ENCODE measurements around the gene JAK2.
"Not testable (repeated sequence)": the region's sequence is repeated elsewhere in the genome, so short reads cannot be mapped to it uniquely, and the experiment has no call there.

Gene JAK2

DNA sequence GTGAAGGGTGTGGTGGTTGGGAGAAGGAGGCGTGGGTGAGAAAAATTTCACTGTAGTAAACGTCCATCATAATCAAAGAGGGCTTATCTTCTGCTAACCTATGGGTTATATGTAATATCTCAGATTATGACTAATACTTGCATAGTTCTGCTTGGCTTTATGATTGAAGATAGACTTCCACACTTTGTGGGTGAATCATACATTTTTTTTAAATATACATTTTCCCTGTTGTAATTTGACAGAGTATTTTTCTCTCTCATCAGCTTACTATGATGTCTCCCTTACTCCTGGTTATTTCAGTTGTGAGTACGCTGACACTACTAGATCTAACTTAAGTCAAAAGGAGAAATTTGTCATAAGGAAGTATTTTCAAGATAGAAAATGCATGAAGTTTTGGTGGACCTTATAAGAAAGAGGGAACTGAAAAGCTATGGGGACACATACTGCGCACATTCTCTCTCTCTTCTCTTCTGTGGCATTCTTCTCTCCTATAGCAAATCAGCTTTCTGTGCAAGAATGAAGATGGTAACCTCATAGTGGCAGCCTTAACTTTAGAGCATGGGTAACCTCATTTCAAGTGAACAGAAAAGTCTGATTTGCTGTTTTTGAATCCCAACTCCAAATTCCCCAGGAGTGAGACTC, 4.9 kb upstream of the JAK2 start:
- DNase-seq (ENCODE audit: low read depth): peak; percentile 14

- no peak for DNase-seq (ENCODE audit: low read depth)
Observed at GRCh38 chr9:4982721-4983482, 2.2 kb upstream of the JAK2 start.

GRCh38 chr9:4983601-4984165, 1.4 kb upstream of the JAK2 start:
- peak; percentile 15 for DNase-seq (ENCODE audit: low read depth)

DNA sequence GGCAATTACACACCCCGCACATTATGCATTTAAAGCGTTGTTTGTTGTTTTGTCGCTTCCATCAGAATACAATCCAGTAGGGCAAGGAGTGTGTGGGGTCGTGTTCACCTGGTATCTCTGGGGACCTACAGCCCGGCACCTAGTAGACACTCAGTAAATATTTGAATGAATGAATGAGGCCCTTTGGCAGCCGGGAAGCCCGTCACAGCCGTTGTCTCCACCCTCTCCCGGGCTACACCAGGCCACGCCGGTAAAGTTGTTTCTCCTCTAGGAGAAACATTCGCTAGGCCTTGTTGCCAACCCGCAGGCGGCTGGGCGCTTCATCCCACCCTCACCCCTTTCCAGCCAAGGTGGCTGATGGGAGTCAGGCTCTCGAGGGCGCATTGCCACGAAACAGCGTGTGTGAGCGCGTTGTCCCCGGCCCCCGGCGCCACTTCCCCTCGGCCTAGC, 876 bp upstream of the JAK2 start:
- no peak for DNase-seq (ENCODE audit: low read depth)

DNA sequence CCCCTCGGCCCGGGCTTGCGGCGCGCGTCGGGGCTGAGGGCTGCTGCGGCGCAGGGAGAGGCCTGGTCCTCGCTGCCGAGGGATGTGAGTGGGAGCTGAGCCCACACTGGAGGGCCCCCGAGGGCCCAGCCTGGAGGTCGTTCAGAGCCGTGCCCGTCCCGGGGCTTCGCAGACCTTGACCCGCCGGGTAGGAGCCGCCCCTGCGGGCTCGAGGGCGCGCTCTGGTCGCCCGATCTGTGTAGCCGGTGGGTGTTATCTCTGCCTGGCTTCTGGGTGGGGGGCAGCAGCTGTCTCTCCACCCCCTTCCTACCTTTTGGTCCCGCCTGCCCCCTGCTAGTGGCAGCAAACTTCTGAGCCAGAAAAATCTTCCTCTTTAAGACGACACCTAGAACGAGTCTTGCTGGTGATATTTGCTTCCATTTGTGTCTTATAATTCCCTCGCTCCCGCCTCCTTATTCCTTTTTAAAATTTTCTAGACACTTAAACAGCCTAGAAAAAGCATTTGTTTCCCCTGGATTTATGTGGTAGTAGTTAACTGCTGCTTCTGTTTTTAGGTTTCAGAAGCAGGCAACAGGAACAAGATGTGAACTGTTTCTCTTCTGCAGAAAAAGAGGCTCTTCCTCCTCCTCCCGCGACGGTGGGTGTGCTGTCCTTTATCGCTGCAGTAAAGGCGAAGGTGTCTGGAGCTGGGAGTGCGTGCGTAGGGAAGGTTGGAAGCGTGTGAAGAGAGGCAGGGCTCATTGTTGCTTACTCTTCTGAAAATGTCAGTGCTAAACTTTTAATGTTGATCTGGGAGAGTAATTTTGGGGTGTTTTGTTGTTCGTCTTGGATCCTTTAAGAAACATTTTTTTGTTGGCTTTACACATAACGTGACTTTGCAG, 554 bp downstream of the JAK2 start:
- DNase-seq (ENCODE audit: low read depth): peak; percentile 60

- DNase-seq (ENCODE audit: low read depth): peak; percentile 23
Observed at GRCh38 chr9:4986296-4986695, 1.2 kb downstream of the JAK2 start.

- DNase-seq (ENCODE audit: low read depth): no peak
Observed at GRCh38 chr9:4986783-4987182, 1.7 kb downstream of the JAK2 start.

DNA sequence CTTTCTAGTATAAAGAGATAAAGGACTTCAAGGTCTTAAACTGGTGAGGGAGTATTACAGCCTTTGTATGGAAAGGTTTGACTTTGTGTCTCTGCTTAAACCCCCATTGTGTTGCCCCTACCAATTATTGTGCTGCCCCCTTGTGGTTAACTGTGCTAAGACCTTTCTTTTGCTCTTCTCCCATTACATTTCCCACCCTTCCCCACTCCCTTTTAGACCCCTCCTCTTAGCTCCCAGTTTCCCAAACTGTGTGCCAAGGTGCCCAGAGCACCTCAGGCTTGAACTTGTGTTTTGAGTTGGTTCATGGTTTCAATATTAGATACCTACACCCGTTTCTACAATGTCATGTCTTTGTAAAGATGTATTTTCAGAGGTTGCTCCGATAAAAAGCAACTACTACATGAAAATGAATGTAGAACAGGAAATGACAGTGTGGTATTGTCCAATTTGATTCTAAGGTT, 2.9 kb downstream of the JAK2 start:
- DNase-seq (ENCODE audit: low read depth): peak; percentile 70

GRCh38 chr9:4992872-4993271, 7.8 kb downstream of the JAK2 start:
- DNase-seq (ENCODE audit: low read depth): no peak

DNA sequence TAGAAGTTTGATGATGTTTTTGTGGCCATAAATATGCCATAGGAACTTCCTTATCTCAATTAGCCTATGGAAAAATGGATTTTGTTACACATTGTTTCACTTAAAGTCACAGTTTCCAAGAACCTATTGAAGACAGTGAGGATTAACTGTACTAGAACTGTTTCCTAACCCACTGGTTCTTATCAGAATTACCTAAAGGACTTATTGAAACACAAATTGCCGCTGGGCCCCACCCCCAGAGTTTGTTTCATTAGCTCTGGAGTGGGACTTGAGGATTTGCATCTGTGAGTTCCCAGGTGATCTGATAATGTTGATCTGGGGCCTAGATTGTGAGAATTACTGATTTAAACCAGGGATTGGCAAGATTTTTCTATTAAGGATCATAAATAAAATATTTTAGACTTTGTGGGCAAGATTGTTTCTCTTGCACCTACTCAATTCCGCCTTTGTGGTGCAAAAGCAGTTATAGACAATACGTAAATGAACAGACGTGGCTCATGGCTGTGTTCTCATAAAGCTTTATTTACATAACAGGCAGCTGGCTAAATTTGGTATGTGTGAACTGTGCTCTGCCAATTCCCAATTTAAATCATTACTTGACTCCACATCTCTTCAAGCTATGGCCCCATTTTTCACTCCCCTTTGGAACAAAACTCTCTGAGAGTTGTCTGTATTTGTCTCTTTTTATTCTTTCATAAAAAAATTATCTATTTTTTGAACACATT, 9.3 kb downstream of the JAK2 start:
- DNase-seq (ENCODE audit: low read depth): no peak

DNA sequence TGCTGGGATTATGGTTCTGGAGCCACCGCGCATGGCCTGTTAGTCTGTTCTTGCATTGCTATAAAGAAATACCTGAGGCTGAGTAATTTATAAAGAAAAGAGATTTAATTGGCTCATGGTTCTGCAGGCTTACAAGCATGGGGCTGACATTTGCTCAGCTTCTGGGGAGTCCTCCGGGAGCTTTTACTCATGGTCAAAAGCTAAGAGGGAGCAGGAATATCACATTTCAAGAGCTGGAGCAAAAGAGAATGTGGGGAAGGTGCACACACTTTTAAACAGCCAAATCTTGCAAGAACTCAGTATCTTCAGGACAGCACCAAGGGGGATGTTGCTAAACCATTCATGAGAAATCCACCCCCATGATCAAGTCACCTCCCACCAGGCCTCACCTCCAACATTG, 12.1 kb downstream of the JAK2 start:
- DNase-seq (ENCODE audit: low read depth): no peak

GRCh38 chr9:4997631-4998030, 12.6 kb downstream of the JAK2 start:
- no peak for DNase-seq (ENCODE audit: low read depth)

DNA sequence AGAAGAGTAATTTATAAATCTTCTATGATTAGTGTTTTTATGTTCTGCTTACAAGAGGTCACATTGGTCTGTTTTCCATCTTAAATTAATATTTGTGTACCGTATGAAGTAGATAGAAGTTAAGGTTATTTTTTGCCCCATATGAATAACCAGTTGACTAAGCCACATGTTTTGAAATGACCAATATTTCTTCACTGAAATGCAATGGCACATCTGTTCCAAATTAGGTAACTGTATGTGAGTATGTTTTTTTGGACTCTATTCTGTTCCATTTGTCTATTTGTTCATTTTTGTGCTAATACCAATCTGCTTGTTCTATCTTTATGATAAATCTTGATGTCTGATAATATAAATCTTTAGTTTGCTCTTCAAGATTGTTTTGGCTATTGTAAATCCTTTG, 17.7 kb downstream of the JAK2 start:
- DNase-seq (ENCODE audit: low read depth): peak; percentile 61

- DNase-seq (ENCODE audit: low read depth): no peak
Observed at GRCh38 chr9:5004481-5004880, 19.4 kb downstream of the JAK2 start.

DNA sequence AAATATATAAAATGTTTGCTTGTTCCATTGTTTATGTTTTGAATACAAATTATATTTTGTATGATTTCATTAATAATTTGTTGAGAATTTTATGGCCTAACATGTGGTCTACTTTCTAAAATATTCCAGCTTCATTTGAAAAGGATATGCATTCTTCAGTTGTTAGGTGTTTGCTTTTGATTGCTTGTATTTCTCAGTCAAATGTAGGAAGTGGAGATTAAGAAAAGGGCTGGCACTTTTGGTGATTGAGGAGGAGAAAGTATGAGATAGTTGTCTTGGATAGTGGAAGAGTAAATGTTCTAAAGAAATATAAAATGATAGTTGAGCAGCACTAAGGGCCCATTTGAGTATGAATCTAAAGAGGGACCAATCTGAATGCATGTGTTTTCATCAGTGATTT, 23.1 kb downstream of the JAK2 start:
- peak; percentile 25 for DNase-seq (ENCODE audit: low read depth)

DNA sequence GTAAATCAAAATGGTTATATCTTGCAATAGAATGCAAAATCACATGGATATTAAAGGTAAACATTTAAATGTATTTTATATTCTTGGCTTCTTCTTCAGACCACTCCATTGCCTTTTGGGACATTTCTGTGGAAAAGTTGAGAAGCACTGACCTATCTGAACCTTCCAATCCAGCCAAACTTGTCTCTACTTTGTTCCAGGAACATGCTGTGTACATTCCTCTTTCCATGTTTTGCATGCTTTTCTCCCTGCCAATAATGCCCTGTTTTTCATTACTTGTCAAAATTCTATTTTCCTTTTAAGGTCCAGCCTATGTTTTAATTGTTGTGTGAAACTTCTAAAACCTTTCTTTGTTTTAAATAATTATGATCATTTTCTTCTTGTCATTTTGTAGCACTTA, 28.3 kb downstream of the JAK2 start:
- DNase-seq (ENCODE audit: low read depth): no peak

DNA sequence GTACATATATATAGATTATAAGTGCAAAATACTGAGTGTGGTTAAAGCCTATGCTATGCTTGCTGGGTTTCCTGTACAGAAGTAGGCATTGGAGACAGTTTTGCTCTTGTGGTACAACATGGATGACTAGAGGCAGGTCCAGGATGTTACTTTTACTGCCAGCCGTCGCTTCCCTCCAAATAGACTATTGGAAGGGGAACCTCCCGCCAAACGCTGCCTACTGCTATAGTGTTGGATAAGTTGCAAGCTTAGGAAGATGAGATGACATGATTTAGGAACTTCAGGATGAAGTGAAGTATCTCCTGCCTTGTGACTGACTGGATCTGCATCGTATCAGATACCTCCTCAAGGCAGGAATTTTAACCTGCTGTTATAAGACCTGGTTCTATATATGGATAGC, 30.9 kb downstream of the JAK2 start:
- no peak for DNase-seq (ENCODE audit: low read depth)

DNA sequence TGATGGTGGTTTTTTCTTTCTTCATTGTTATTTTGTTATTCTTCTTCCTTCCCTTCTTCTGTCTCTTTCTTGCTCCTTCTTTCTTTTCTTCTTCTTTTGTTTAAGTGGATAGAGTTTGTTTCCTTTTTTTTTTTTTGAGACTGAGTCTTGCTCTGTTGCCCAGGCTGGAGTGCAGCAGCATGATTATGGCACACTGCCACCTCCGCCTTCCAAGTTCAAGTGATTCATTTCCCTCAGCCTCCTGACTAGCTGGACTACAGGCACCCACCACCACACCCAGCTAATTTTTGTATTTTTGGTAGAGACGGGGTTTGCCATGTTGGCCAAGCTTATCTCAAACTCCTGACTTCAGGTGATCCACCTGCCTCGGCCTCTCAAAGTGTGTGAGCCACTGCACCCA, 40.3 kb downstream of the JAK2 start:
- peak; percentile 33 for DNase-seq (ENCODE audit: low read depth)

DNA sequence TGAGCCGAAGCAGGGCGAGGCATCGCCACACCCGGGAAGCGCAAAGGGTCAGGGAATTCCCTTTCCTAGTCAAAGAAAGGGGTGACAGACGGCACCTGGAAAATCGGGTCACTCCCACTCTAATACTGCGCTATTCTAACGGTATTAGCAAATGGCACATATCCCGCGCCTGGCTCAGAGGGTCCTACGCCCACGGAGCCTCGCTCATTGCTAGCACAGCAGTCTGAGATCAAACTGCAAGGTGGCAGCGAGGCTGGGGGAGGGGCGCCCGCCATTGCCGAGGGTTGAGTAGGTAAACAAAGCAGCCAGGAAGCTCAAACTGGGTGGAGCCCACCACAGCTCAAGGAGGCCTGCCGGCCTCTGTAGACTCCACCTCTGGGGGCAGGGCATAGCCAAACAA, 46.9 kb downstream of the JAK2 start:
- not testable (repeated sequence) for DNase-seq (ENCODE audit: low read depth)

DNA sequence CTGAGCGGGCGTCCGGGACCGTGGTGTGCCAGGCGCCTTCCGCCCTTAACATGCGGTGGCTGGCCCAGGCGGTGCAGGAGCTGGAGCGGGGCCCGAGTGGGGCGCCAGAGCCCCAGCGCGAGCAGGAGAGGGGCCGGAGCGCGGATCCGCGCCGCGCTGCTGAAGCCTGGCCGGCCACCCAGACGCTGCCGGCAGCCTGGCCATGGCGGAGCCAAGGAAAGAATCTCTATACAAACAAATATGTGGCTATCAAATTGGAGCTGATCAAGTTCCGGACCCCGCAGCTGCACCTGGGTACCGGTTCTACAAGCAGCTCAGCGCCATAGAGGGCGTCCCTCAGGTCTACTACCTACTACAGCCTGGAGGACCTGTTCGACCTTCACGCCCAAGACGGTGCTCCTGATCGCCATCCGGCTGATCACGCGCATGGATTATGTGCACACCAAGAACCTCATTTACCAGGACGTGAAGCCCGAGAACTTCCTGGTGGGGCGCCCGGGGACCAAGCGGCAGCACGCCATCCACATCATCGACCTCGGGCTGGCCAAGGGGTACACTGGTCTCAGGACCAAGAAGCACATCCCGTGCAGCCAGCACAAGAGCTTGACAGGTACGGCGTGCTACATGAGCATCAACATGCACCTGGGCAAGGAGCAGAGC, 55.8 kb downstream of the JAK2 start:
- no peak for DNase-seq (ENCODE audit: low read depth)
